Measurements from ENCODE around the gene SPTBN1. TPM values are rescaled to one million over a fixed set of nuclear protein-coding genes. Genes with fewer than 3 reads are reported as not detected.
A peak's percentile ranks its signal among the peaks of the same experiment; 100 is the strongest.

The SPTBN1 gene
- total RNA-seq, 2 donors from 2014 or later: 329 to 332 TPM

- intact Hi-C loops (cut with DNase I): loop anchor here in 1 of 2 donors (10.0 kb wide), 2 partner anchors 124 to 254 kb away; a partner anchor contains a TSS
Measured at GRCh38 chr2:54459037-54459441, 2.9 kb downstream of the SPTBN1 start.

GRCh38 chr2:54461261-54461660 is 5.1 kb downstream of the SPTBN1 start:
- DNase-seq (no peak), ATAC-seq (no peak)
- intact Hi-C loops (cut with DNase I): loop anchor here in 1 of 2 donors (5.0 kb wide), 1 partner anchor 61 kb away; no protein-coding TSS in a partner anchor

More at GRCh38 chr2:54459037-54459441, 2.9 kb downstream of the SPTBN1 start:
- DNase-seq (no peak), ATAC-seq (no peak)

GRCh38 chr2:54464341-54464740 is 8.2 kb downstream of the SPTBN1 start:
- no peak for ATAC-seq
- intact Hi-C loops (cut with DNase I): loop anchor here in 1 of 2 donors (5.0 kb wide), 1 partner anchor 58 kb away; no protein-coding TSS in a partner anchor
- DNase-seq: no peak

GRCh38 chr2:54465143-54465542 is 9.0 kb downstream of the SPTBN1 start:
- DNase-seq (no peak), ATAC-seq (no peak)
- intact Hi-C loops (cut with DNase I): no loop called here

GRCh38 chr2:54466870-54467269 is 10.7 kb downstream of the SPTBN1 start:
- peak; percentile 27 to 75 for ATAC-seq
- intact Hi-C loops (cut with DNase I): no loop called here
- DNase-seq: no peak

GRCh38 chr2:54468673-54469072 is 12.5 kb downstream of the SPTBN1 start:
- intact Hi-C loops (cut with DNase I): no loop called here
- no peak for ATAC-seq
- no peak for DNase-seq

- no peak for DNase-seq
- intact Hi-C loops (cut with DNase I): no loop called here
- ATAC-seq: peak; percentile 59 to 70
Measured at GRCh38 chr2:54469484-54470053, 13.4 kb downstream of the SPTBN1 start.

- DNase-seq (no peak), ATAC-seq (peak in 1 of 2 donors; percentile 67)
- intact Hi-C loops (cut with DNase I): no loop called here
Measured at GRCh38 chr2:54470266-54470938, 14.3 kb downstream of the SPTBN1 start.

- peak; percentile 47 to 59 for ATAC-seq
- DNase-seq: no peak
- intact Hi-C loops (cut with DNase I): no loop called here
Measured at GRCh38 chr2:54471221-54471711, 15.1 kb downstream of the SPTBN1 start.

- DNase-seq (no peak), ATAC-seq (no peak)
- intact Hi-C loops (cut with DNase I): no loop called here
Measured at GRCh38 chr2:54473851-54474250, 17.7 kb downstream of the SPTBN1 start.

- ATAC-seq (no peak), DNase-seq (no peak)
- intact Hi-C loops (cut with DNase I): no loop called here
Measured at GRCh38 chr2:54475285-54475684, 19.2 kb downstream of the SPTBN1 start.

GRCh38 chr2:54475919-54476318 is 19.8 kb downstream of the SPTBN1 start:
- intact Hi-C loops (cut with DNase I): no loop called here
- DNase-seq (no peak), ATAC-seq (no peak)

- DNase-seq (no peak), ATAC-seq (no peak)
- intact Hi-C loops (cut with DNase I): no loop called here
Measured at GRCh38 chr2:54476852-54477251, 20.7 kb downstream of the SPTBN1 start.

GRCh38 chr2:54477896-54478295 is 21.8 kb downstream of the SPTBN1 start:
- DNase-seq (no peak), ATAC-seq (no peak)
- intact Hi-C loops (cut with DNase I): no loop called here

GRCh38 chr2:54478899-54479298 is 22.8 kb downstream of the SPTBN1 start:
- DNase-seq: no peak
- intact Hi-C loops (cut with DNase I): no loop called here

GRCh38 chr2:54479424-54479823 is 23.3 kb downstream of the SPTBN1 start:
- intact Hi-C loops (cut with DNase I): no loop called here

More at GRCh38 chr2:54478899-54479298, 22.8 kb downstream of the SPTBN1 start:
- ATAC-seq: no peak

GRCh38 chr2:54480025-54480424 is 23.9 kb downstream of the SPTBN1 start:
- no peak for ATAC-seq
- no peak for DNase-seq
- intact Hi-C loops (cut with DNase I): no loop called here

More at GRCh38 chr2:54479424-54479823, 23.3 kb downstream of the SPTBN1 start:
- DNase-seq: no peak
- peak in 1 of 2 donors; percentile 29 for ATAC-seq

- ATAC-seq (no peak), DNase-seq (no peak)
- intact Hi-C loops (cut with DNase I): no loop called here
Measured at GRCh38 chr2:54481686-54482085, 25.6 kb downstream of the SPTBN1 start.

GRCh38 chr2:54482715-54483114 is 26.6 kb downstream of the SPTBN1 start:
- intact Hi-C loops (cut with DNase I): no loop called here
- peak; percentile 75 for DNase-seq

GRCh38 chr2:54483426-54483825 is 27.3 kb downstream of the SPTBN1 start:
- intact Hi-C loops (cut with DNase I): no loop called here
- ATAC-seq (peak; percentile 27 to 33), DNase-seq (no peak)

More at GRCh38 chr2:54482715-54483114, 26.6 kb downstream of the SPTBN1 start:
- peak; percentile 73 to 81 for ATAC-seq
